Cardiac septum (tissue), 1 donor: Measurements from ENCODE around the gene ALG14. TPM values are rescaled to one million over a fixed set of nuclear protein-coding genes. Genes with fewer than 3 reads are reported as not detected.
"Not testable (repeated sequence)": the region's sequence is repeated elsewhere in the genome, so short reads cannot be mapped to it uniquely, and the experiment has no call there.

ENCODE experiments used
- DNase-seq: peaks from one replicate; pipeline ENCODE4 v3.0.0-alpha.2; 2020; ENCODE audit warnings: low spot score
- intact Hi-C: fragments of 100-400 bp; cut with DNase I; formaldehyde crosslinking; loops from one replicate; pipeline ENCODE4 v1.14.0; 2022
- long read RNA-seq: library from polyadenylated mRNA; unstranded; transcript quantifications from one replicate; pipeline ENCODE4 v2.0.0, GENCODE V29; 2021
- total RNA-seq: library from RNA; stranded (reverse); fragmentation: NEBNext Ultra II Directional; extraction: Animal tissue kit (Norgen Biotek cat#: 25700); gene quantifications from one replicate; pipeline ENCODE4 v1.2.1, GENCODE V29; 2021
- donor health status: DM: no; HTN: no; CAD: no.

Gene ALG14, protein sequence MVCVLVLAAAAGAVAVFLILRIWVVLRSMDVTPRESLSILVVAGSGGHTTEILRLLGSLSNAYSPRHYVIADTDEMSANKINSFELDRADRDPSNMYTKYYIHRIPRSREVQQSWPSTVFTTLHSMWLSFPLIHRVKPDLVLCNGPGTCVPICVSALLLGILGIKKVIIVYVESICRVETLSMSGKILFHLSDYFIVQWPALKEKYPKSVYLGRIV
- 4.7 TPM for total RNA-seq
- long read RNA-seq, full-length matches to known transcripts: 6 of 8 reads
- long read RNA-seq, partial matches to known transcripts: 0 of 8 reads
- long read RNA-seq, other reads (novel, unspliced or antisense): 2 of 8 reads

DNA sequence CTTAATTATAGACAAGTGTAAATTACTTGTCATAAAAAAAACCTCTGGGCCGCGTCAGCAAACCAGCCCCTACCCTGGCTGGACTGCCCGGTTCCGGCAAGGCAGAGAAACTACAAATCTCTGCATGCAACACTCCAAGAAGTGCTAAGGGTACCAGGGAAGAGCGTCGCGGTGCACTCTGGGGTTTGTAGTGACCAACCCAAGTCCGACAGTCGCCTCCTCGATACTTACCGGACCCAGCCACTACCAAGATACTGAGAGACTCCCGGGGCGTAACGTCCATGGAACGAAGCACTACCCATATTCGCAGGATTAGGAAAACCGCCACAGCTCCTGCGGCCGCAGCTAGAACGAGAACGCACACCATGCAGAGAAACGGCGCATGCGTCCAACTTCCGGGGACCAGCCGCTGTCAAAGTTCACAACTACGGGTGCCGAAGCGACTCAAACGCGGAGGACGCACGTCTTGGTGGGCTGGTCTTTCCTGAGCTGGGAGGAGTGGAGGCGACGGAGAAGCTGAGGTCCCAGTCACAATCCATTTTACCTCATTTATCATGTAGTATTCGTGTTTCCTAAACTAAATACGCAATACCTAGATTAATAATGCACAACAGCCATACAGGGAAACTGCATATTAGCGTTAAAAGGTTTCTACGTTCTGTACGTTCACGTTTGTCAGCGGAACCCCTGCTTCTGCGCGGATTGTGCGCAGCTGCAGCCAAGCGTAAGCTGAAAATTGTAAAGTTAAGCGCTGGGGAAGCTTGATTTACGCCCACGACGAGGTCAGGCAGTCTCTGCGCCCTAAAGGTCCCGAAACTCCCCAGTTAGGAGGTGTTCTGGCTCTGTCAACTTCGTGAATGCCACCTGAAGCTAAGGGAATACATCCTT, at the start of gene ALG14:
ALG14 (minus strand) TSS at position 420 of the 888 bp plus-strand sequence; CDS start at position 367, 53 bp downstream.
- DNase-seq: peak; percentile 96
- intact Hi-C loops: loop anchor here (2.0 to 5.0 kb wide), 2 partner anchors 45 to 160 kb away; partner anchors contain the start of gene TLCD4

DNA sequence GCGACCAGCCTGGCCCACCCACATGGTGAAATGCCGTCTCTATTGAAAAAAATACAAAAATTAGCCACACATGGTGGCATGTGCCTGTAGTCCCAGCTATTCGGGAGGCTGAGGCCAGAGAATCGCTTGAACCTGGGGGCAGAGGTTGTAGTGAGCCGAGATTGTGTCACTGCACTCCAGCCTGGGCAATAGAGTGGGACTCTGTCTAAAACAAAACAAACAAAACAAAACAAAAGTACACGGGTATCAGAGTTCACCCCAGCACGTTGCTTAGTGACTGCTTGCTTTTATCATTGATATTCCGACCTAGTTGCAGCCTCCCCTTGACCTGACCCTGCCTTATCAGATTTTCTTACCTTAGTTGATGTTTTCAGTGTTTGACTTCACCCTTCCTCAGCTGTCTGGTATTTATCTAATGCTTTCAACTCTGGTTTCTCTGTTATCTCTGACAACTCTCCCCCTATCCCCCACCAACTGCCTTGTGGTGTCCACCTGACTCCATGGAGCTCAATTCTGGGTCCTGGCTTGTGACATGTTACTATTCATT, 49.5 kb upstream of the ALG14 start:
- no peak for DNase-seq
- intact Hi-C loops: no loop called here

DNA sequence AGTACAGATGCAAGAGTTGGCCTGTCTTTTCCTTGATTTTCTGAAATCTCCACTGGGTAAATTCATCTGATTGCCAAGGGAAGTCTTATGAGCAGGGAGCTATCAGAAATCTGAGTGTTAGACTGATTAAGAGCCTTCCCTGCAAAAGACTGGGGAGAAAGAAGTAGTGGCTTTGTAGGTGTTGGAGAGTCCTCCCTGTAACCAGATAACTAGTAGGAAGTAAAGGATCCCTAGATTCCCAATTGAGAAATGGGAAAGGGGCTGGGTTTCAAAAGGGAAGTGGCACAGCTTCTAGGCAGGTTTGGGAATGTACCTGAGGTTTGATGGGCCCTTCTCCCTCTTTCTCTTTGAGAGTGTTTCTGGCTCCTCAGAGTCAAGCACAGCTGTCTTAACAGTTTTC, 46.5 kb upstream of the ALG14 start:
- DNase-seq: no peak
- intact Hi-C loops: loop anchor here (5.0 kb wide), 1 partner anchor 47 kb away; the partner anchor contains the start of gene ALG14

DNA sequence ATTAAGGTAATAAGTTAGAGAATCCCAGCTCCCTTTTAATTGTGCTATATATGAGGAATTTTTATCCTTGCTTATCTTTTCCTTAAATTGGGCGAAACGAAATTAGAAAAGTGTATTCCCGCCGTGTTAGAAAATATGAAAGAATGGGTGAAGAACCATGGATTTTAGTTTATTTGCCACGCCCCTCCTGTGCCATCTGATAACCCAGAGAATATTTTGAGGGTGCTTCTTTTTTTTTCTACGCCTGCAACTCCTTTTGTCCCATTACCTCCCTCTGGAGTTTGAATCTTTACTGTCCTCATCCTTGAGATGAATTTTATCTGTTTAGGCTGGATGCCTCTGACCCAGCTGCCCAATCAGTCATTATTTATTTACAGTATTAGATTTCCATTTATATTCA, 46.0 kb upstream of the ALG14 start:
- intact Hi-C loops: loop anchor here (5.0 kb wide), 1 partner anchor 46 kb away; the partner anchor contains the start of gene ALG14
- no peak for DNase-seq

DNA sequence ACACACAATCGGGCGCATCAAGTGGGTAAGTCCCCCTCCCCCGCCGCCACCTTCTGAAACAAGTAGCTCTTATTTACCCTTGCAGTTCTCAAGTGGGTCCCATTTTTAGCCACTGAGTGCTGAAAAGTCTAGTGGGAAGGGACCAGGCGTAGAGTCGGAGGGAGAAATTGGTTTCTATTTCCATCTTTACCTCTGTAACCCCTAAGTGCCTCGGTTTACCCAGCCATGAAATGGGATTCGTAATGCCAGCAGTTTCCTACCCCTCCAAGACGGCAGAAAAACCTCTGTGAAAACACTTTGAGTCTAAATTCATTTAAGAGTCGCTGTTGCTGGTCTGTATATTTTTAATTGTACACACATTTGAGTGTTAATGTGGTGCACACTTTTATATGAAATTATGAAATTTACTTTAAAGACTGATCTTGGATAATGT, 45.3 kb upstream of the ALG14 start:
- no peak for DNase-seq
- intact Hi-C loops: loop anchor here (5.0 kb wide), 1 partner anchor 46 kb away; the partner anchor contains the start of gene ALG14

DNA sequence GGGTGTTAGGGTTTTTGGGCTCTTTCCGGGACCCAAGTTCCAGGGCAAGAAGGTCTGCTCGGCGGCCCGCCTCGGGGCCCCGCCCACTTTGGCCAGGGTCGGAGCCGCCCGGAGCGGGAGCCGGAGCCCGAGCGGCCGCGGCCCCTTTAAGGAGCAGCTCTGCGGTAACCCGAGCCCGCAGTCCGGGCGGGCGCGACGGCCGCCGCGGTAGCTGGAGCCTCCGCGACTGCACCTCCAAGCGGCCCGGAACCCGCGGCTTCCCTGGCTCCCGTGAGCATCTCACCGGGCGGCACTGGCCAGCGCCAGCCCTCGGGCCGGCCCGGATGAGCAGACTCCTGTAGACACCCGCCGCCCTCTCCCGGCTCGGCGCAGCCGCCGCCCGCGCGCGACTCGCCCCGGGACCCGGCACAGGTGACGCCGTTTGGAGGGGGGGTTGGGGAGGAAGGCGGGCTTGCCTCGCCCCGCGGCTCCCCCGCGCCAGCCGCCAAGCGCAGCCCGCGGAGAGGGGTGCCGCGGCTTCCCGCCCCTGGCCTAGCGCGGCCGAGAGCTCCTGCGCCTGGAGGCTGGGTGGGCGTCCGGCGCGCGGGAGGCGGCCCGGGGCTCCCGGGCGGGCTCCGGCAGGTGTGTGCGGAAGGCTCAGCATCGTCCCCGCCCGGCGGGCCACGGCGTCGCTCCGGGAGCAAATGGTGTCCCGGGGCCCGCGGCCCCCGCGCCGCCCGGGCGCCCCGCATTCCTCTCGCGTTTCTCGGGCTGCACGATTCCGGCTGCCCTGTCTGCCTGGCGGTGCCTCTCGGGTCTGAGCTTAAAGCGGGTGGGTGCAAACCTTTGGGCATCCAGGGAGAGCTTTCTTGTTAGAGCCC, 44.7 kb upstream of the ALG14 start, which contains the start of gene TLCD4:
TLCD4 (plus strand) TSS at position 149 of the 860 bp plus-strand sequence. CDS start 26,547 bp downstream, outside the sequence.
- peak; percentile 78 for DNase-seq
- intact Hi-C loops: loop anchor here (1.0 to 5.0 kb wide), 3 partner anchors 33 to 116 kb away; partner anchors contain the start of gene ALG14

DNA sequence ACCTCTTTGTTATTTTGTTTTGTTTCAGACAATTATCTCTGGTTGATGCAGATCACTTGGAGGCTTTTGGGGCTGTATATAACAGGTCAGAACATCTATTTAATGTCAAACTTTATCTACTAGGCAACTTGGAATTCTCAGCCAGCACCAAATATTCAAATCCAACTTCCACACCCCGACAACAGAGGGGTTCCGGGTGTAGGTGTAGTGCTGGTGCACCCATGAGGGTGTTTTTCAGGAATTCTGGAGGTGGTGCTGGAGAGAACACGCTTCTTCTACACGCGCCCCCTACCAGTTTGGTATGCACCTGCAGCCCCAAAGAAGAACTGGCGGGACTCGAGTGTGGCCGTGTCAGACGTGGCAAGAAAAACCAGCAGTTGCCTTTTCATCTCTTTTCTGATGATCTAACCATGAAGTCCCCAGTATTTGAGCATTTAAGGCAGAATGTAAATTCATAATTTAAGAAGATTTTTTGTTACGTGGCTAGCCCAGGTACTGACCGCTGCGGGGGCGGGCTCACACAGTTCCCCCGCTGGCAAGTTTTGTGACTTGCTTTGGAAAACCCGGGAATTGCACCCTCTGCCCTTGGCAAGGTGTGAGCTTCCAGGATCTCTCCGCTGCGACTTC, 43.9 kb upstream of the ALG14 start:
- intact Hi-C loops: loop anchor here (1.0 to 5.0 kb wide), 3 partner anchors 32 to 117 kb away; partner anchors contain the start of gene ALG14
- peak; percentile 81 for DNase-seq

DNA sequence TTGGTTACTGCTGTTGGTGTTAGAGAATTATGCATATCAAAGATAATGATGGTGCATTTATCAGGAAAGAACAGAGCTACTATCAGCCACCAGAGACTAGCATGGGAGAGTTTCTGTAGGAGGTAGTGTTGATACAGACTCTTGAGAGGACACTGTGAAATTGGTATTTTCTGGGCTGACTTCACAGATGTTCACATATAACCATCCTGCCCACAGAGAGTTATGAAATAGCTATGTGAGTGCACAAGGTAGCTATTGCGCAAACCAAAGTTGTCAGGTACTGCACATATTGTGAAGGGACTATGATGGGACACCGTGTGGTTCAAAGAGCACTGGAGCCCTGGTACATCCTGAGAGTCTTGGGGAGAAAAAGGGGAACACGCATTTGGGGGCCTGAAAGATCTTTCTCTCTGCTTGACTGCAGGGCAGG, 43.0 kb upstream of the ALG14 start:
- DNase-seq: no peak
- intact Hi-C loops: loop anchor here (2.0 to 5.0 kb wide), 2 partner anchors 31 to 43 kb away; partner anchors contain the start of gene ALG14

DNA sequence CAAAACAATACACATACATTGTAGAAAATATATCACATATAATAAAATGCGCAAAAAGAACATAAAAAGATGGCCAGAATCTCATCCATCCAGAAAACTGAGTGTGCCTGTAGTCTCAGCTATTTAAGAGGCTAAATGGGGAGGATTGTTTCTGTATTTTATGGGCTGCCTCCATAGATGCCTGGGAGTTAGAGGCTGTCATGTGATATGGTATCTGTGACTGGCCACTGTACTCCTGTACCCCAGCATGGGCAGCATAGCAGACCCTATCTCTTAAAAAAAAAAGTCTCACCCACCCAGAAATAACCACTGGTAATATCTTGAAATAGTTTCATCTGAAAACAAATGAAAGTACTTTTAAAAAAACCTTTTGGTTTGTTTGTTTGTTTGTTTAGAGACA, 40.9 kb upstream of the ALG14 start:
- intact Hi-C loops: no loop called here

DNA sequence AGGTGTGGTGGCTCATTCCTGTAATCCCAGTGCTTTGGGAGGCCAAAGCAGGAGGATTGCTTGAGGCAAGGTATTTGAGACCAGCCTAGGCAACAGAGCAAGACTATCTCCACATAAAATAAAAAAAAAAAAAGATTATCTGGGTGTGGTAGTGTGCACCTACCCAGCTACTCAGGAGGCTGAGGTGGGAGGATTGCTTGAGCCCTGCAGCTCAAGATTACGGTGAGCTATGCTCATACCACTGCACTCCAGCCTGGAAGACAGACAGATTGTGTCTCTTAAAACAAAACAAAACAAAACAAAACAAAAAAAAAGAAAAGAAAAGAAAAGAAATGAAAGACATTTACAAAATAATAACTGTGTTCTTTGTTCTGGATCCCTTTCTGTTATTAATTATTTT, 38.3 kb upstream of the ALG14 start:
- intact Hi-C loops: no loop called here
- no peak for DNase-seq

More for the DNA sequence above, 40.9 kb upstream of the ALG14 start:
- no peak for DNase-seq

DNA sequence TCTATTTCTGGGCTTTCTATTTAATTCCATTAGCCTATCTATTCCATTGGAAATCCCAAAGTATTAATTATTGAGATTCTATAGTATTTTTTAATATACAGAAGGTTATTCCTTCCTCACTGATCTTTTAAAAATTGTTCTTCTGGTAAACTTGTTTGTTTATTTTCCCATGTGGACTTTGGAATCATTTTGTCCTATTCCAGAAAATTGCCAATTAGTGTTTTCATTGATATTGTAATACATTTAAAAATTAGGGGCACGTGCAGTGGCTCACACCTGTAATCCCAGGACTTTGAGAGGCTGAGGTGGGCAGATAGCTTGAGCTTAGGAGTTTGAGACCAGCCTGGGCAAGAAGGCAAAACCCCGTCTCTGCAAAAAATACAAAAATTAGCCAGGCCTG, 36.0 kb upstream of the ALG14 start:
- no peak for DNase-seq
- intact Hi-C loops: no loop called here

DNA sequence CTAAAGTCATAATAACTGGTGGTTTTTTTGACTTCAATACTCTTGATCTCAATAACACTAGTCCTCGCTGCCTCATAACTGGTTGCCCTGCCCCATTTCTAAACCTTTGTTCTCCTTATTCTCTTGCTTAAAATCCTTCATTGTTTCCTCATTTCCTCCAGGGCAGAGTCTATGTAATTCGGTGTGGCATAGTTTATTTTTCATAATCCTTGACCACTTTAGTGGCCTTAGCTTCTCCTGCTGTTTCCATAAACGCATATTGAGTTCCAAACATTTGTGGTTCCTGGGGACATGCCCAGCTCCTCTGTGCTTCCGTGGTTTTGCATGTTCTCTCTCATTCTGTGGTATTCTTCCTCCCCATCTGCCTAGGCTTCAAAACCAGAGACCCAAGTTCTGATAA, 25.4 kb upstream of the ALG14 start:
- intact Hi-C loops: no loop called here
- no peak for DNase-seq

DNA sequence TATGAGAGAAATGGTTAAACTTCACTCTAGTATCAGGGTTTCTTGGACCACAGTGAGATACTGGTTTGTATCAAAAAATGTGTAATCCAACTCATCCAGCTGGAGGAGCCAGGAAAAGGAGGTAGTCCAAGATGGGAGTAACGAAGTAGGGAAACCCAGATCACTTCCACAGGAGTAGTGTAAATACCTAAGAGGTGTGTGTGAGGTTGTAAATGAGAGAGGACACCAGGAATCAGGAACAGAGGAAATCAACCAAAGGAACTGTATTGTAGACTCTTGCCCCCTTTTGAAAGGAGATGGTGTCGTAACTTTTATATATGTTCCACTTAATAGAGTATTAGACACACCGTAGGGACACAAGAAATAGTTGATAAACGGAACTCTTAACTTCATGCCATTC, 24.7 kb upstream of the ALG14 start:
- DNase-seq: no peak
- intact Hi-C loops: no loop called here

DNA sequence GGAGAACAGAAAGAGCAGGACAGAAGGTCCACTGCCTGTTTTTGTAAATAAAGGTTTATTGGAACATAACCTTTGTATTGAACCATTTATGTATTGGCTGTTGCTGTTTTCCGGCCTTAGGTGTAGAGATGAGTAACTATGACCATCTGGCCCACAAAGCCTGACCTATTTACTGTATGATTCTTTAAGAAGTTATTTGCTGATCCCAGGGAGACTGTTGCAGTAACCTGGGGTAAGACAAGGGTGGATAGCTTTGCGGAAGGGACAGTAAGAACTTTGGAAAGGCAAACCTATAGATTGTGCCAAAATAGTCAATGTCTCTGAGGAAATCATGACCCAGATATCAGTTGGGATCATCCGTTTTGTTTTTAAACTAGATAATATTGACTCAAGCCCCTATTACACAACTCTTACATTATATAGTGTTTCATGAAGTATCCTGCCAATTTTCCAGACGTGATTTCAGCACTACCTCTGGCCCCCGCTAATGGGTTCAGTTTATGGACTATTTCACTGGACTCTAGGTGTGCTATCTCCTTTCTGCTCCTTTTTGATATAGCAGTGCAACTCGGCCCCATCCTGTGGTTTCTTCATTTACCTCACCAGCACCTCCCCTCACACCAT, 23.6 kb upstream of the ALG14 start:
- intact Hi-C loops: no loop called here
- no peak for DNase-seq

DNA sequence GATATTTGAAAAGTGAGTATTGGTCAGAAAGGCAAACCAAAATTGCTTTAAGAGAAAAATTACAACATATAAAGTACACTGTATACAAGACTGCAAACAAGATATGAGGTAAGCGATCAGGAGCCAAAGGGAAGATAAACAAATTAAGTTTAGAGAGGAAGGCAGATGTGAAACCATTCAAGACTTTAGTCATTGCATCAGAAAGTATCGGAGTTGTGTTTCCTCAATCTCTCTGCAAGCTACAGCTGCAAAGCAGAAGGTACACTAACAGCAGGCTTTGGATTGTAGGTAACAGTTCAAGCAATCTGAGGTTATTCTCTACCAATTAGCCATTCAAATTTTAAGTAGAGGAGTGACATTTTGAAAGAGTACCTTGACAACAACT, 23.1 kb upstream of the ALG14 start:
- intact Hi-C loops: no loop called here
- DNase-seq: no peak

DNA sequence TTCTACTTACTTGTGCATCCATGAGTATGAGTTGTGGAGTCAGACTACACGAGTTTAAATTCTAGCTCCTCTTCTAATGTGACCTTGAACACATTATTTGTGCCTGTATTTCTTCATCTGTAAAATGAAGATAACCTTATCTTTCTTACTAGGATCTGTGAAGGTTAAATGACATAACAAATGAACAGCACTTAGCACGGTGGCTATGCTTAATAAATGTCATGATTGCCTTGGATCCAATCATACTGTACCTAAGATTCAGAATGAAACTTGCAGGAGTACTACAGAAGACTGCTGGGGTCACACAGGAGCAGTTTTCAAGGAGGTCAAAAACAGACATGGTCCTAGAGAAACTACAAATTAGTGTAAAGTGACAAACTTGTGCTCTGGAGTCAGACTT, 22.2 kb upstream of the ALG14 start:
- DNase-seq: no peak
- intact Hi-C loops: no loop called here

DNA sequence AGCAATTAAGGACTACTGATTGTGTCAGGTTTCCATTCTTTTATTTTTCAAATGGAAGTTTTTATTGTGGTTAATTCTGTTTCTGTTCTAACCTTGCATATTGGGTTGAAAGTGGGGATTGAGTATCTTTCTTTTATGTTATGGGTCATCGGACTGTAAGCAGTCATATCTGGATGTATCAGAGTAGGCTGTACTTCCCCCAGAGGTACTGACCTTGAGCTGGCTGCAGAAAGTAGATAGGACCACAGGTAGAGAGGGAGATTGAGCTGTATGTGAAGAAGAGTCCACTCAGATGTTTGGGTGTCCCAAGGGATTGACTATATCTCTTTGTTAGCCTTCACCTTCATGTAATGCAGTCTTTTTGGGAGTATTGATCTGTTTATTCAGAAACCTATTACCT, 20.5 kb upstream of the ALG14 start:
- no peak for DNase-seq
- intact Hi-C loops: no loop called here

DNA sequence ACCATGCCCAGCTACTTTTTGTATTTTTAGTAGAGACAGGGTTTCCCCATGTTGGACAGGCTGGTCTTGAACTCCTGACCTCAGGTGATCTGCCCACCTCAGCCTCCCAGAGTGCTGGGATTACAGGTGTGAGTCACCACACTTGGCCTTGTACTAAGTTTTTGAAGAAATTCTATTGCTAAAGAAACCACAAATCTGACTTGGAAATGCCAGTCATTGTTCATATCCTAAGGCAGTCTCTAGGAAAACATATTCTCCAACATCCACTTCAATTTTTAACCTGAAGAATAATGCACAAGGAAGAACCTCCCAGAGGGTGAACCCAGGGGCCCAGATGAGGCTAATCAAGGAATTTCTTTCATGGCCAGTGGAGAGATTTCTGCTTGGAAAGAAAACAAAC, 20.1 kb upstream of the ALG14 start:
- DNase-seq, intact Hi-C loops: not testable (repeated sequence)
